Measurements from ENCODE around the gene MGAT5.

MGAT5 gene

DNA sequence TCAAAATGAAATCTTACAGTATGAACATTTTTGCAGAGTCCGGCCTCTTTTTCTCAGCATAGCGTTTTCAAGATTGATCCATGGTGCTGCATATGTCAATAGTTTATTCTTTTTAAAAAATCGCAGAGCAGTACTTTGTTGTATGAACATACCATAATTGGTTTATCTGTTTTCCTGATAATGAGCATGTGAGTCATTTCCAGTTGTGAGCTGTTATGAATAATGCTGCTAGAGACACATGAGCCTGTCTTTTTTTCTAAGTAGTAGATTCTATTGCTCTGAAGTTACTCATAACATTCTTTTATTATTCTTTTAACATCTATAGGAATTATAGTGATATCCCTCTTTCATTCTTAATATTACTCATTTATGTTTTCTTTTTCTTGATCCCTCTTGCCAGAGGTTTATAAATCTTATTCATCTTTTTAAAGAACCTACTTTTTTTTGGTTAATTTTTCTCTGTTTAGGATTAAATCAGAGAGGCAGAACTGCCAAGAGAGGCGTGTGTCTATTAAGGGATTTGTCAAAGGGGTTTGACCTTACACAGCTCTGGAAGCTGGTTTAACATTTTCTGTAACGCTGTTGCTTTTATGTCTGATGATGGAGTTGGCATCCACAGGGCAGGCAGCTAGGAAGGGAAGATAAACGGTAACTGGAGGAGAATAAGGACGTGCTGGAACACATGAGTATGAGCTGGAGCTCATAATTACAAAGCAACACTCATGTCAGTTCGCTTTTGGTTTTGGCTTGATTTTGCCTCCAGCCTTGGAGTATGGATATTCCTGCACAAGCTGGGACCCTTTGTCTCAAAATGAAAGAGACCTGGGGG, 47.4 kb downstream of the MGAT5 start:
- Histone ChIP-seq H4K20me1 (ENCODE audit: insufficient read depth, low read length) (no peaks in the 10 kb centered on the region), H3K9me3 (ENCODE audit: insufficient read depth, low read length) (no peaks in the 10 kb centered on the region), H3K4me1 (ENCODE audit: low read length) (peaks cover 7% of the 10 kb centered on the region), H3K4me3 (ENCODE audit: low read length) (no peak overlapping the region), H3K36me3 (replicated peaks; ENCODE audit: low read depth, low read length) (no peaks in the 10 kb centered on the region), H3K27ac (ENCODE audit: low read length) (no peak overlapping the region), H3K79me2 (ENCODE audit: low read length) (no peaks in the 10 kb centered on the region), H3K27me3 (ENCODE audit: low read depth, low read length) (no peaks in the 10 kb centered on the region), H3K9ac (ENCODE audit: low read length) (no peak overlapping the region), H2AFZ (ENCODE audit: low read depth, low read length) (no peak overlapping the region), H3K4me2 (ENCODE audit: low read length) (no peak overlapping the region)
- TF ChIP-seq EZH2phosphoT487 (IDR thresholded peaks at IDR 0.05; ENCODE audit: low read depth) (no peak), CTCF (IDR thresholded peaks at IDR 0.05; ENCODE audit: low read depth, low read length) (no peak)

GRCh38 chr2:134301928-134302260, 48.0 kb downstream of the MGAT5 start:
- H3K9me3 ChIP-seq (ENCODE audit: insufficient read depth, low read length) = no peaks in the 10 kb centered on the region
- no peak overlapping the region for H3K4me2 ChIP-seq (ENCODE audit: low read length)
- H4K20me1 ChIP-seq (ENCODE audit: insufficient read depth, low read length) = no peaks in the 10 kb centered on the region
- no peaks in the 10 kb centered on the region for H3K36me3 ChIP-seq (replicated peaks; ENCODE audit: low read depth, low read length)
- 0 out of 2 replicates have a peak, but pooled peaks cover 2% of the 10 kb centered on the region for H3K4me1 ChIP-seq (ENCODE audit: low read length)
- H2AFZ ChIP-seq (ENCODE audit: low read depth, low read length) = no peak overlapping the region
- H3K4me3 ChIP-seq (ENCODE audit: low read length) = no peak overlapping the region
- no peaks in the 10 kb centered on the region for H3K79me2 ChIP-seq (ENCODE audit: low read length)
- TF ChIP-seq CTCF (IDR thresholded peaks at IDR 0.05; ENCODE audit: low read depth, low read length) (no peak), EZH2phosphoT487 (IDR thresholded peaks at IDR 0.05; ENCODE audit: low read depth) (no peak)
- no peak overlapping the region for H3K27ac ChIP-seq (ENCODE audit: low read length)
- H3K27me3 ChIP-seq (ENCODE audit: low read depth, low read length) = no peaks in the 10 kb centered on the region
- H3K9ac ChIP-seq (ENCODE audit: low read length) = no peak overlapping the region

GRCh38 chr2:134304394-134305108, 50.7 kb downstream of the MGAT5 start:
- H3K4me1 ChIP-seq (ENCODE audit: low read length) = 0 out of 2 replicates have a peak, but pooled peaks cover 2% of the 10 kb centered on the region
- no peaks in the 10 kb centered on the region for H4K20me1 ChIP-seq (ENCODE audit: insufficient read depth, low read length)
- no peak overlapping the region for H3K4me2 ChIP-seq (ENCODE audit: low read length)
- no peaks in the 10 kb centered on the region for H3K9me3 ChIP-seq (ENCODE audit: insufficient read depth, low read length)
- no peak overlapping the region for H3K27ac ChIP-seq (ENCODE audit: low read length)
- no peaks in the 10 kb centered on the region for H3K36me3 ChIP-seq (replicated peaks; ENCODE audit: low read depth, low read length)
- H3K9ac ChIP-seq (ENCODE audit: low read length) = no peak overlapping the region
- TF ChIP-seq EZH2phosphoT487 (IDR thresholded peaks at IDR 0.05; ENCODE audit: low read depth) (no peak), CTCF (IDR thresholded peaks at IDR 0.05; ENCODE audit: low read depth, low read length) (no peak)
- no peak overlapping the region for H2AFZ ChIP-seq (ENCODE audit: low read depth, low read length)
- H3K27me3 ChIP-seq (ENCODE audit: low read depth, low read length) = no peaks in the 10 kb centered on the region
- no peak overlapping the region for H3K4me3 ChIP-seq (ENCODE audit: low read length)
- no peaks in the 10 kb centered on the region for H3K79me2 ChIP-seq (ENCODE audit: low read length)

DNA sequence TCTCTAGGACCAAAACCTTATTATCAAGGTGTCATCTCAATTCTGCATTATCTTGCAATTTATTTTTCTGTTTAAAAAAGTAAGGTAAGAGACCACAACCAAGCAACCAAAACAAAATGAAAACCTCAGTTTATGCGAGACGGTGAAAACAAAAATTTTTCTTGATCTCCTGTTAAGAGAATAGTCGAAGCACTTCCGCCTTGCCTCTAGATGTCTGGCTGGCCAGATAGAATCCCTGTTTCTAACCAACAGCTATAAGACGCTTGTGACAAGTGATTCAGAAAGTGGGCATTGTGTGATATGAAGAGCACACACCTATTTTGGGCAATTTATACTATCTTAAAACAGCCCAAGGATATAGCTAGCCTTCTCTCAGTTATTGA, 51.2 kb downstream of the MGAT5 start:
- 0 out of 2 replicates have a peak, but pooled peaks cover 2% of the 10 kb centered on the region for H3K4me1 ChIP-seq (ENCODE audit: low read length)
- no peak overlapping the region for H3K4me3 ChIP-seq (ENCODE audit: low read length)
- no peak overlapping the region for H3K4me2 ChIP-seq (ENCODE audit: low read length)
- TF ChIP-seq CTCF (IDR thresholded peaks at IDR 0.05; ENCODE audit: low read depth, low read length) (no peak), EZH2phosphoT487 (IDR thresholded peaks at IDR 0.05; ENCODE audit: low read depth) (no peak)
- H4K20me1 ChIP-seq (ENCODE audit: insufficient read depth, low read length) = no peaks in the 10 kb centered on the region
- no peak overlapping the region for H2AFZ ChIP-seq (ENCODE audit: low read depth, low read length)
- H3K9me3 ChIP-seq (ENCODE audit: insufficient read depth, low read length) = no peaks in the 10 kb centered on the region
- H3K79me2 ChIP-seq (ENCODE audit: low read length) = no peaks in the 10 kb centered on the region
- no peak overlapping the region for H3K9ac ChIP-seq (ENCODE audit: low read length)
- H3K36me3 ChIP-seq (replicated peaks; ENCODE audit: low read depth, low read length) = no peaks in the 10 kb centered on the region
- H3K27me3 ChIP-seq (ENCODE audit: low read depth, low read length) = no peaks in the 10 kb centered on the region
- no peak overlapping the region for H3K27ac ChIP-seq (ENCODE audit: low read length)

All from OCI-LY3 (cell line).